Eye (tissue), 1 donor: ENCODE results near the gene LRRK1.

Experiments
- DNase-seq: peaks from one replicate; pipeline ENCODE4 v3.0.0-alpha.2; 2015

Gene LRRK1

GRCh38 chr15:101026656-101027272 is 107.6 kb downstream of the LRRK1 start:
- DNase-seq = no peak

DNA sequence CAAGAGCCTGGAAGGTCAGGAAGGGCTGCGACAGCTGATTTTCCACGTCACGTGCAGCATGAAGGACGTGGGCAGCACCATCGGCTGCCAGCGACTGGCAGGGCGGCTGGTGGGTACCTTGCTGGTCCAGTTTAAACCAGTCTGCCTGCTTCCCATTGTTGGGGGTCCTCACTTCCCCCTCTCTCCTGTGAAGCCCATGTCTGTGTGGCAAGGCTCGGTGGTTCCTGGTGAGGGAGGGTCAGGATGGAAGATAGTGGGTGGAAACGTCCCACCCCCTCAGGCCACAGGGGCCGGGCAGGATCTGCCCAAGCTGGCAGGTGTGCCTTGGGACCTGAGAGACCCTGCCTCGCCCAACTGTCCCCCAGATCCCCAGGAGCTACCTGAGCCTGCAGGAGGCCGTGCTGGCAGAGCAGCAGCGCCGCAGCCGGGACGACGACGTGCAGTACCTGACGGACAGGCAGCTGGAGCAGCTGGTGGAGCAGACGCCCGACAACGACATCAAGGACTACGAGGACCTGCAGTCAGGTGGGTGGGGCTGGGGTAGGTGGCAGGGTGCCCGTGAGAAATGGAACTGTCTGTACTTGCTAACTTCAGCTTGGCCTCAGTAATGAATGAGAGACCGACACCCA is 108.2 kb downstream of the LRRK1 start:
- no peak for DNase-seq

DNA sequence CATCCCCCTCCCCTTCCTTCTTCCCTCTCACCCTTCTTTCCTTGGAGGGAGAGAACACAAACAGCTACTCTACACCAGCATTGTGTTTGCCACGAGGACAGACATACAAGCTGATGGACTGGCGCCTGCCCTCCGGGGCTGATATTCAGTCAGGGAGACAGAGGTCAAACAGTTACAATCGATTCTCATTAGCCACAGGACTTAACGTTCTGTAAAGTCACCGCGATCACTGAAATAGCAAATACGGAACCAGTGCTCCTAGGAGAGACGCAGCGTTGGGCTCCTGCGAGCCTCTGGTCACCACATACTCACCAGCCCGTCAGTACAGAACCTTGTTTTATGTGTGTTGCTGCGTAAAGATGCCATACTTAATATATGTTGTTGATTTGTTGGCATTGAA is 108.8 kb downstream of the LRRK1 start:
- DNase-seq = peak; percentile 67

DNA sequence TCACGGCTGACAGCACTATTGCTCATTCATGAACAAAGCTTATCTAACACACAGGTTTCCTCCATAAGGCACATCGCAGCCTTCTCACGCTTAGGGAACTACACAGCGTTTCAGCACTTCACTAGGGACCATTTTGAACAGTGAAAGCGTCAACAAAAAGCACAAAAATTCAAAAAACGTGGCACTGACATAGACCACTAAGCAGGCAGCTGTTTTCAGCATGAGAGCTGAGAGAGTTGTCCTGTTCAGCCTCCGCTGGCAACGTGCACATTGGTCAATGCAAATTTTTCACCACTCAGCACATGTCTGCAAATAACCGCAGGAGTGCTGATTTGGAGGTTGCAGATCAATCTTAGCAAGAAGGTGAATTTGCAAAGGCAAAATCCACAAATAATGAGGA is 109.2 kb downstream of the LRRK1 start:
- no peak for DNase-seq

DNA sequence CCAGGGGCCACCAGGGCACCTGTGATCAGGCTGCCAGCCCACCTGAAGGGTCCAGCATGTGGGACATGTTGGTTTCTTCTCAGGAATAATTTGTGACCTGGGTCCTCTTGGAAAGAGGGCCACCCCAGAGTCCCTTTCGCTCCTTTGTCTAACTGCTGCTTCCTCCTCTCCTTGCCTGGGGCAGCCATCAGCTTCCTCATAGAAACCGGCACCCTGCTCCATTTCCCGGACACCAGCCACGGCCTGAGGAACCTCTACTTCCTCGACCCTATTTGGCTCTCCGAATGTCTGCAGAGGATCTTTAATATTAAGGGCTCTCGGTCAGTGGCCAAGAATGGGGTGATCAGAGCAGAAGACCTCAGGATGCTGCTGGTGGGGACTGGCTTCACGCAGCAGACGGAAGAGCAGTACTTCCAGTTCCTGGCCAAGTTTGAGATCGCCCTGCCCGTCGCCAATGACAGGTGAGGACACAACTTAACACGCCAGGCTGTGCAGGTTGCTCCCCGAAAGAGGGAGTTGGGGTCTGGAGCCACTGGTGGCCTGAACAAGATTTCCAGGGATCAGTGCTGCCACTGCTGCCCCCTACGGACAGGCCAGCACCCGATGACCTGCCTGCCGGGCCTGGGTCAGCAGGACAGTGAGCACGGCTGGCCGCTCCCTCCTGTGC is 109.7 kb downstream of the LRRK1 start:
- no peak for DNase-seq

- no peak for DNase-seq
Observed at GRCh38 chr15:101029971-101030661, 111.0 kb downstream of the LRRK1 start.

DNA sequence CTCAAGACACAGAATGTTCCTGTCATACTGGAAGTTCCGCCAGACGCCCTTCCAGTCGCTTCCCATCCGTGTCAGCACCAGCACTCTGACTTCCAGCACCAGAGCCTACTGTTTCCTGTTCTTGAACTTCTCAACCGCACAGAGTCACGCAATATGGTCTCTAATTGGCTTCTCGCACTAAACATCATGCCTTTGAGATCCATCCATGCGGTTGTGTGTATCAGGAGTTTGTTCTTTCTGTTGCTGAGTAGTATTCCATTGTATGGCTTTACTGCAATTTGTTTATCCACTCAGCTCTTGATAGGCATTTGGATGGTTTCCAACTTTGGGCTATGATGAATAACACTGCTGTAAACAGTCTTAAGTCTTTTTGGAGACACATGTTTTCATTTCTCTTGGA is 112.1 kb downstream of the LRRK1 start:
- no peak for DNase-seq

GRCh38 chr15:101033801-101034200 is 114.6 kb downstream of the LRRK1 start:
- DNase-seq = no peak

DNA sequence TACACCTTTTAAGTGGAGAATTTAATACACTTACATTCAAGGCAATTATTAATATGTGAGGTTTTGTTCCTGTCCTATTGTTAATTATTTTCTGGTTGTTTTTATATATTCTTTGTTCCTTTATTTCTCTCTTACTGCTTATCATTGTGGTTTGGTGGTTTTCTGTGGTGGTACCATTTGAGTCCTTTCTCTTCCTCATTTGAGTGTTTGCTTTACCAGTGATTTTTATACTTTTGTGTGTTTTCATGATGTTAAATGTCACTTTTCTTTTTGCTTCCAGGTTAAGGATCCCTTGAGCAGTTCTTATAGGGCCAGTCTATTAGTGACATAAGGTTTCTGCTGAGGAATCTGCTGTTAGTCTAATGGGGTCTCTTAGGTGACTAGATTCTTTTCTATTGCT is 116.5 kb downstream of the LRRK1 start:
- no peak for DNase-seq

- DNase-seq = no peak
Observed at GRCh38 chr15:101036189-101036588, 117.0 kb downstream of the LRRK1 start.

DNA sequence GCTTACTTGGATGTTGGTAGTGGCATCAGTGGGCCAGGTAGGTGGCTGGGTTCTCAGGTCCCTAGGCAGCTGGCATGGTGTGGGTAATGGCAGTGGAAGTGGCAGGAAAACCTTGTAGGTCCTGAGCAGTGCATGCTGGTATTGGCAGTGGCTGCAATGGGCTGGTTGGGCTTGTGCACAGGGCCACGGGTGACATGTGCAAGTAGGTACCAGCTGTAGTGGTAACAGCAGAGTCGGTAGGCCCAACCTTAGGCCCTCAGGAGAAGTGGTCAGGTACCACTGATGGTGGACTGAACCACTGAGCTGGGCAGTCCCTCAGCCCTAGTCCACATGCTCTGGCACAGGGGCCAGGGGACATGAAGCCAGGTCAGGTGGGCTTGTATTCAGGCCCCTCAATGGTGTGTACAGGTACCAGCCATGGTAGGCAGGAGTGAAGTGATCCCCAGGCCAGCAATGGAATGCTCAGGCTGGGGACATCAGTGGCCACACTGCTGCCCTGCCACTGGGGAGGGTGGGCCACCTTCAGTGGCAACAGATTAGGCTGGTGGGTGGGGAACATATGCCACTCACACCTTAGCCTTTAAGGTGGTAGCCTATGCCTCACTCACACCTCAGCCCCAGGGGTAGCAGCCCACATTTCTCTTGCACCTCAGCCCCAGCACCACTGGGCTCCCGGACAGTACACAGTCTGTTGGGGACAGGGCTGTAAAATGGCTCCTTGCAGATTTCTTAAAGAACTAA is 118.1 kb downstream of the LRRK1 start:
- no peak for DNase-seq

- DNase-seq = no peak
Observed at GRCh38 chr15:101038327-101039003, 119.3 kb downstream of the LRRK1 start.

- DNase-seq = no peak
Observed at GRCh38 chr15:101039461-101039860, 120.3 kb downstream of the LRRK1 start.

DNA sequence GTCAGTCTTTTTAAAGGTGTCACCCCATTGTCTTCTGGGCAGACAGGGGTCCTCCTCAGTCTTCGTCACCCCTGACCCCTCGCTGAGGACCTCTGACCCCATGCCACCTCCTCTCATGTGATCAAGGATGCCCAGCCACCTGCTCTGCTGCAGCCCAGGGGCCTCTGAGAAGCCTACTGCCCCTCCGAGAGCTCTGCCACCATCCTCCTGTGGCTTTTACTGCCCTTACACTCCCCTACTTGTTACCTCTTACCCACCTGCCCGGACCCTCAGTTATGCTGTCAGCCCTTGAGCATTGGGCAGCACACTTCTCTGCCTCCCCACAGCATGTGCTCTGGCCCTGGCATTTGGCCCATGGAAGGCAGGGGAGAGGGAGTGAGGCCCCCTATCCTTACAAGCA is 123.2 kb downstream of the LRRK1 start:
- DNase-seq = no peak

GRCh38 chr15:101043011-101043410 is 123.9 kb downstream of the LRRK1 start:
- no peak for DNase-seq

GRCh38 chr15:101043911-101044624 is 124.9 kb downstream of the LRRK1 start:
- no peak for DNase-seq

GRCh38 chr15:101044625-101045235 is 125.6 kb downstream of the LRRK1 start:
- no peak for DNase-seq

- peak; percentile 23 for DNase-seq
Observed at GRCh38 chr15:101045236-101045646, 126.1 kb downstream of the LRRK1 start.

DNA sequence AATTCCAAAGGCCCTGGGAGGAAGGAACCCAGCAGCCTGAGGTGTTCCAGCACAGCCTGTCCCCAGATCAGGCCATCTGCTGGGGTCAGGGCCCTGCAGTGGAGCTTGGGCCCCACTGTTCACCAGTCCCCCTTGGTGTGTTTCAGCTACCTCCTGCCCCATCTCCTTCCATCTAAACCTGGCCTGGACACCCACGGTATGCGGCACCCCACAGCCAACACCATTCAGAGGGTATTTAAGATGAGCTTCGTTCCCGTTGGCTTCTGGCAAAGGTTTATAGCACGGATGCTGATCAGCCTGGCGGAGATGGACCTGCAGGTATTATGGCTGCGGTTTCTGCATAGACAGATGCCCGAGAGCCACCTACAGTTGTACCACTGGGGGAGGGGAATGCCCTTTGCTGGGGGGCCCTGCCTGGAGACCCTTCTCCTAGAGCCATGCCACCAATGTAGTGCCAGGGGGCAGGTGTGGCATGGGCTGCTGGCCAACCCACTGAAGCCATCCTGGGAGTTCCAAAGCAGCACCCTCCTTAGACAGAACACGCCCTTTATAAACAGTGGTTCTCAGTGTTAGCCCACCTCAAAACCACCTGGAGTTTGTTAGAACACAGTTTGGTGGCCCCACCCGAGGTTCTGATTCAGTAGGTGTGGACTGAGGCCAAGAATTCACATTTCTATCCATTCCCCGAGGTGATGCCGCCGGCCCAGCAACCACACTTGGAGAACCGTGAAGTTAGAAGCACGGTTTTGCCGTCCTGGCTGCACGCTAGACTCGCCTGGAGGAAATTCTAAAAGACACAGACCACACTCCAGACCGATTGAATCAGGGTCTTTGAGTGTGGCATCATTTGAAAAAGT is 126.9 kb downstream of the LRRK1 start:
- DNase-seq = no peak

DNA sequence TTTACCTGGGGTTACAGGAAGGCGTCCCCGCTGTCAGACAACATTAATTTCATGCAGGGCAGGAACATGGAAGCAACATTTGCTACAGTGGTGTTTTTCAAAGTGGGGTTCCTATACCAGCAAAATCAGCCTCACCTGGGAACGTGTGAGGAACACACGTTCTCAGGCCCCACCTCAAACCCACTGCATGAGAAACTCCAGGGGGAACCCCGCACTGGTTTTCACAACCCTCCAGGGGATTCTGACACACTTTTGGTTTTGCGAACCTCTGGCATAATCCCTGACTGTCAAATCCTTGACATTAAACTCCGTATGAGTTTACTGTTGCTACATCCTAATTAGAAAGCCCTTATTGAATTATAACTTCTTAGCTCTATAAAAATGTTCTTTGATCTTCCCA is 127.7 kb downstream of the LRRK1 start:
- DNase-seq = no peak
